A673 (cell line): Measurements from ENCODE around the gene BMX. TPM values are rescaled to one million over a fixed set of nuclear protein-coding genes. Genes with fewer than 3 reads are reported as not detected.
A peak's percentile ranks its signal among the peaks of the same experiment; 100 is the strongest.

Source experiments
- BruUV-seq: library from RNA; stranded (reverse); fragments of 400-500 nt; replicated peaks from 2 replicates; lab custom pipeline; 2021; lab: Mats Ljungman, UMichigan
- CTCF ChIA-PET: fragments of 300-600 bp; sonication (Branson Sonifier 250); formaldehyde crosslinking; loops from one replicate; lab custom pipeline; 2022; ENCODE audit warnings: antibody characterized with exemption; lab: Charles Lee
- POLR2A ChIA-PET: fragments of 300-600 bp; sonication (Branson Sonifier 250); formaldehyde crosslinking; loops from one replicate; lab custom pipeline; 2022; ENCODE audit warnings: antibody characterized with exemption; ENCODE audit not compliant: low non-redundant PET; lab: Charles Lee
- DNase-seq: peaks from one replicate; pipeline ENCODE4 v3.0.0-alpha.2; 2015; ENCODE audit warnings: low spot score
- H3K27ac ChIP-seq: fragments of 200-600 bp; sonication (generic); 2 replicates; pipeline ENCODE4 v1.5.1; 2016; ENCODE audit warnings: mixed run types, low read depth, mild to moderate bottlenecking, mixed read lengths, antibody characterized with exemption, low read length; ENCODE audit not compliant: poor library complexity, severe bottlenecking
- H3K27me3 ChIP-seq: fragments of 200-600 bp; sonication (generic); replicated peaks from 2 replicates; pipeline ENCODE4 v1.6.1; 2017; ENCODE audit warnings: mixed run types, low read depth, mild to moderate bottlenecking, mixed read lengths, antibody characterized with exemption, low read length; ENCODE audit not compliant: insufficient read depth, poor library complexity
- H3K36me3 ChIP-seq: fragments of 200-600 bp; sonication (generic); 2 replicates; pipeline ENCODE4 v1.6.1; 2016; ENCODE audit warnings: mixed run types, mild to moderate bottlenecking, mixed read lengths, antibody characterized with exemption, low read length; ENCODE audit not compliant: insufficient read depth, poor library complexity, severe bottlenecking
- H3K4me1 ChIP-seq: fragments of 200-600 bp; sonication (generic); 2 replicates; pipeline ENCODE4 v1.6.1; 2017; ENCODE audit warnings: mixed run types, mild to moderate bottlenecking, mixed read lengths, antibody characterized with exemption, low read length; ENCODE audit not compliant: insufficient read depth, poor library complexity, severe bottlenecking
- H3K4me3 ChIP-seq: fragments of 200-600 bp; sonication (generic); 2 replicates; pipeline ENCODE4 v1.5.1; 2016; ENCODE audit warnings: low read depth, mixed run types, mild to moderate bottlenecking, mixed read lengths, low read length; ENCODE audit not compliant: poor library complexity, severe bottlenecking
- H3K9me3 ChIP-seq: fragments of 200-600 bp; sonication (generic); 2 replicates; pipeline ENCODE4 v1.6.1; 2016; ENCODE audit warnings: mixed run types, low read depth, mild to moderate bottlenecking, mixed read lengths, antibody characterized with exemption, low read length; ENCODE audit not compliant: poor library complexity, severe bottlenecking
- CTCF ChIP-seq: fragments of 300-800, 200-600 bp; sonication (generic); conservative IDR thresholded peaks from 2 replicates; pipeline ENCODE4 v1.5.1; 2017; ENCODE audit warnings: low read depth, mild to moderate bottlenecking, antibody characterized with exemption, low read length, moderate library complexity, mixed read lengths
- EZH2 ChIP-seq: fragments of 200-600 bp; sonication (generic); IDR thresholded peaks from 2 replicates; pipeline ENCODE4 v1.6.1; 2017; ENCODE audit warnings: borderline replicate concordance, low read depth, mild to moderate bottlenecking, mixed read lengths, antibody characterized with exemption, low read length; ENCODE audit not compliant: poor library complexity, severe bottlenecking
- intact Hi-C: fragments of 100-400 bp; cut with micrococcal nuclease; formaldehyde crosslinking; loops from one replicate; pipeline ENCODE4 v1.10.0; 2022; ENCODE audit not compliant: unreplicated experiment
- total RNA-seq: library from RNA; stranded (reverse); gene quantifications from 2 replicates; pipeline ENCODE4 v1.2.3, GENCODE V29; 2021

BMX gene
- total RNA-seq, 1 experiment from 2014 or later: not detected

- Histone ChIP-seq H3K27ac (no peak overlapping the region), H3K4me3 (no peak overlapping the region), H3K9me3 (no peaks in the 10 kb centered on the region), H3K27me3 (peaks cover 70% of the 10 kb centered on the region), H3K4me1 (no peaks in the 10 kb centered on the region), H3K36me3 (no peaks in the 10 kb centered on the region)
- DNase-seq: no peak
- TF ChIP-seq EZH2 (no peak), CTCF (no peak)
- POLR2A ChIA-PET: no interaction called here
- intact Hi-C loops: no loop called here
- BruUV-seq: no TSS peak
- CTCF ChIA-PET: no interaction called here
Measured at GRCh38 chrX:15570145-15570544, 69.5 kb downstream of the BMX start.

DNA sequence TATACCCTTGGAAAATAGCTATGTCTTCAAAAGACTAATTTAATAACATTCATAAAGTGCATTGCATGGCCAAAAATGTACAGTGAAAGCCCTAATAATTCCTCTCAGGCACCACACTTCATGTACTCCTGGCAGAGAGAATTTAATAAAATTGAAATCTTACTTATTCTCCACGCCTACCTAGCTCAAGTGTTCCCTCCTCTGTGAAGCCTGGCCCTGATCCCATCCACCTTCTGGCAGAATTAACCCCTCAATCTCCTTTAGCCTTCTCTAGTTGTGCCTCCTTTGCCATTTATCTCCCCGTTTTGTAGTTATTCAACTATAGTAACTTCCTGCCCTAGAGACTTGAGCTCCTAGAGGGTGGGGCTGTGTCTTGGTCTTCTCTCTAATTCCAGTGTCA is 73.4 kb downstream of the BMX start:
- TF ChIP-seq CTCF: no peak
- Histone ChIP-seq H3K36me3 (no peaks in the 10 kb centered on the region), H3K4me3 (no peak overlapping the region), H3K27me3 (peaks cover 78% of the 10 kb centered on the region), H3K9me3 (no peaks in the 10 kb centered on the region), H3K4me1 (no peaks in the 10 kb centered on the region), H3K27ac (no peak overlapping the region)
- BruUV-seq: no TSS peak
- CTCF ChIA-PET: no interaction called here
- intact Hi-C loops: no loop called here
- no peak for DNase-seq
- POLR2A ChIA-PET: no interaction called here

GRCh38 chrX:15576019-15576418 is 75.4 kb downstream of the BMX start:
- Histone ChIP-seq H3K9me3 (no peaks in the 10 kb centered on the region), H3K27me3 (peaks cover 58% of the 10 kb centered on the region), H3K27ac (no peak overlapping the region), H3K36me3 (no peaks in the 10 kb centered on the region), H3K4me3 (no peak overlapping the region), H3K4me1 (no peaks in the 10 kb centered on the region)
- BruUV-seq: no TSS peak
- peak; percentile 24 for DNase-seq
- TF ChIP-seq EZH2: no peak
- no peak for TF ChIP-seq CTCF
- ChIA-PET POLR2A (no interaction called here), CTCF (no interaction called here)
- intact Hi-C loops: no loop called here
